GM20431 (cell line): Measurements from ENCODE around the gene STRBP.

Experiments
- in situ Hi-C: fragments of 300-500 bp; cut with MseI, MboI; formaldehyde crosslinking; loops from one replicate; pipeline ENCODE4 v1.15.0; 2020; ENCODE audit warnings: low sequenced_read_pairs; ENCODE audit not compliant: unreplicated experiment

The STRBP gene

GRCh38 chr9:123083680-123084079 is 184.7 kb downstream of the STRBP start:
- in situ Hi-C loops, result loop anchor here (10.0 kb wide), 1 partner anchor 261 kb away; no protein-coding TSS in a partner anchor

DNA sequence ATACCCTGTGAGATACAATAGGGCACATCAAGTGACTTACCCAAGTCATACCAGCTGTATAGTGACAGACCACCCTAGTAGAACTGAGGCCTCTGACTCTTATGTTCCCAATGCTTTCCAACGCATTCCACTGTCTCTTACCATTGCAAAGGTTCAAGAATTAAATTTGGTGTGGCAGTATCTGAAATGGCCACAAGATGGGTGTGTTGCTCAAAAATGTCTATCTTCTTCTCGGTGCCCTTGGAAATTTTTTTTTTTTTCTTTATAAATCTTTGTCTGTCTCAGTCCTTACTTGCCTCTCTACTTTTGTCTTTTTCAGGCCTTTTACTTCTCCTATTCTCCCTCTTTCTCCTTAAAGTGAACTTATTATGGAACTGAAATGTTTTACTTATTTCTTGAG is 186.6 kb downstream of the STRBP start:
- in situ Hi-C loops, result loop anchor here (10.0 kb wide), 1 partner anchor 263 kb away; no protein-coding TSS in a partner anchor

DNA sequence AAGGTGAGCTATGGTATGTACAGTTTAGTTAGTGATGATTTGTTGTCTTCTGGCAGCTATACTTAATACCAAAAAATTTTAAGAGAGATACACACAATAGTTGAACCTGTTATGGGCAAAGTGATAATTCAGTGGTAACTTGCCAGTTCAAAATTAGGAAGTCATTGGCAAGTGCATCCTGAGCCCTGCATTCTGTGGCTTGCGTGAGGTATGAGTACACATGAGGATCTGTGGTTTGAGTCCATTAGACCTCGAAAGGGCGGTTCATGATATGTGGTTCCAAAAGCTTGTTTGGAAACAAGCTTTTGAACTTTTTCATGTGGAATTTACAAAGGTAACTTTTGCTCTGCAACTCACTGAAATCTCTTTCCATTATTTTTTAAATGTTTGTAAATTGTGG is 187.9 kb downstream of the STRBP start:
- in situ Hi-C loops, result loop anchor here (10.0 kb wide), 1 partner anchor 264 kb away; no protein-coding TSS in a partner anchor

GRCh38 chr9:123074628-123075027 is 193.8 kb downstream of the STRBP start:
- in situ Hi-C loops, result no loop called here

DNA sequence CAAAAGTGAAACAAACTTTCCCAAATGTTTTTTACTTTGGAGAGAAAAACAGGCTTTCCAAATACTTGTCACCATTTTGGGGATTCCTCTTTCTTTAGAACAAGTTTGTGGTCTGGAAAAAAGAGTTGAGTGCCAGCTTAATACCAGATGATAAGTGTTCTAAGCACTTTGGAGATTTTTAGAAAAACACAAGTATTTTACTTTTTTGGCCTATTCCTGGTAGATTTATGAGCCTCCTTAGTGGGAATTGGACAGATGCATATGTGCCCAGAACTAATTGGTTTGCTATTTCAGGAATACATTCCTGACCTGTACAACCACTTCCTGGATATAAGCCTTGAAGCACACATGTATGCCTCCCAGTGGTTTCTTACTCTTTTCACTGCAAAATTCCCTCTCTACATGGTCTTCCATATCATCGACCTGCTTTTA is 194.4 kb downstream of the STRBP start:
- in situ Hi-C loops, result no loop called here

DNA sequence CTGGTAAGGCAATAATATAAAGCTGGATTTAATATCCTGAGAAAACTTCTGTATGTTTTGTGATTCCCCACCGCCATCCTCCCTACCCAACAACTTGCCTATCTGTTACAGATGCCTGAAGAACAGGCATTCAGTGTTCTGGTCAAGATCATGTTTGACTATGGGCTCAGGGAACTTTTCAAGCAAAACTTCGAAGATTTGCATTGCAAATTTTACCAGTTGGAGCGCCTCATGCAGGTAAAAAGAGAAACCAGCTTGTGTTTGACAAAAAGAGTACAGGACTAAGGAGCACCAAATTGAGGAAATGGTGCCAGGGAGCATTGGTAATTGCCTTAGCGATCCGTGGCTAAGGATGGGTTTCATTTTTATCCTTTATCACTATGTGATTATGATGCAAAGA is 194.9 kb downstream of the STRBP start:
- in situ Hi-C loops, result no loop called here

DNA sequence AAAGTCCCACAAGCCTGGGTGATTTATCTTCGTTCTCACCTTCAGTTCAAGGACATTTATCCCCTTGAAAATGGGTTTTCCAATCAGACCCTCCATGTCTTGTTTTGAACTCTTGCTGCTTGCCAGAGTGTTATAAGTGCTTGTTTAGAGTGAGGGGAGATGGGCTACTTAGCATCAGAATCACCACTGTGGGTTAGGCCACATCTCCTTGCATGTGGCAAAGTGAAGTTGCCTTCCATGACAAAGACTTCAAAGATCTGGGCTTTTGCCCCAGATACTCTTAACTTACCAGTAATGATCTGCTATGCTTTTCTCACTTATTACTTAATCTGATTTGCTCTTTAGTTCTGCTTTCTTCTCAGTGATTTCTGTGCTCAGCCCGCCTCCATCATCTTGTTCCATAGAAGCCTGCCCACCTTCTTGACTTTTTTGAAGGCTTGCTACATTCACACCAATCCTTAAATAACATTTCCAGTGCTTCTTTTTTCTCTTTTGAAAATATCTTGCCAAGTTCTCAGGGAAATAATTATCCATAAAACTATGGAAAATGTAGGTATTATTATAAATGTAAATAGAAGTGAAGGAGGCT is 195.9 kb downstream of the STRBP start:
- in situ Hi-C loops, result no loop called here
